ENCODE results near the gene RRP12.

Gene RRP12

DNA sequence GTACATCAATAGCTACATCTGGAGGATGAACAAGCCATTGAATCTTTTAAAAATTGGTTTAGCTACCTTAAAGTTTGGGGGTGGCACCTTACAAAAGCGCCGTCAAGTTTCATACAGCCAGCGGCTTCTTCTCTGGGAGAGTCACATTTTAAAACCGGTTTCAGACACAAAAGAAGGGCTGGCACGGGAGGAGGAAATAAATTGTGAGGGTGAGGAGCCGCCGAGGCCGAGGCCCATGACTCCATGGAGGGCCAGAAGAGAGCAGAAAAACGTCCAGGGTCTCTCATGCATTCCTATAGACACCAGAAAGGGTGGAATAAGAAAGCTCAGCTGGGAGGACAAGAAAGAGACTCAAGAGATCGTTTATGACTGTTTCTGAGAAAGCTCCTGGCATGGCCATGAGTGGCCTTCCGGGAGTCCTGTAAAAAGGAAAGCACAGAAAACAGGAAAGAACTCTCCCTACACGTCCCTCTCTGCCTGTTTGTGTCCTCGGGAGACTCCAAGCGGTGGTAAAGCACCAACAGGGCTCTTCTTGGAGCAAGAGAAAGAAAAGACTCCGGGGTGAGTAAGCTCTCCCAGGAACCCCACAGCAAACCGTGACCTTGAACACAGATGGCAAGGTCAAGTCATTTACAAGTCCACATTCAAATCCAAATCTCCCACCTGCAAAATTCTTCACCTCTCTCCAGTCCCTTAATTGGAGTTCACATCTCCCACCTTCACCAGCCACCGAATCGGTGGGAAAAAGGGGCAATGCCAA is 68.4 kb downstream of the RRP12 start:
- Histone ChIP-seq H2AFZ (ENCODE audit: low read depth) (peak overlapping the region; percentile 29), H3K4me1 (ENCODE audit: low read depth, poor library complexity, severe bottlenecking) (peaks cover 46% of the 10 kb centered on the region), H3K4me2 (peak overlapping the region; percentile 96), H3K4me3 (IDR thresholded peaks at IDR 0.05; ENCODE audit: insufficient read depth, low read depth, low read length) (no peak overlapping the region), H3K9ac (peak overlapping the region; percentile 92), H4K20me1 (ENCODE audit: insufficient read depth) (no peaks in the 10 kb centered on the region), H3K36me3 (ENCODE audit: insufficient read depth) (no peaks in the 10 kb centered on the region), H3K27ac (peak overlapping the region; percentile 92), H3K27me3 (ENCODE audit: insufficient read depth, low read depth) (no peaks in the 10 kb centered on the region; the same call in 1 of the 2 replicates), H3K79me2 (ENCODE audit: insufficient read depth, low read depth) (peaks cover 42% of the 10 kb centered on the region)
- TF ChIP-seq, protein P1, sequence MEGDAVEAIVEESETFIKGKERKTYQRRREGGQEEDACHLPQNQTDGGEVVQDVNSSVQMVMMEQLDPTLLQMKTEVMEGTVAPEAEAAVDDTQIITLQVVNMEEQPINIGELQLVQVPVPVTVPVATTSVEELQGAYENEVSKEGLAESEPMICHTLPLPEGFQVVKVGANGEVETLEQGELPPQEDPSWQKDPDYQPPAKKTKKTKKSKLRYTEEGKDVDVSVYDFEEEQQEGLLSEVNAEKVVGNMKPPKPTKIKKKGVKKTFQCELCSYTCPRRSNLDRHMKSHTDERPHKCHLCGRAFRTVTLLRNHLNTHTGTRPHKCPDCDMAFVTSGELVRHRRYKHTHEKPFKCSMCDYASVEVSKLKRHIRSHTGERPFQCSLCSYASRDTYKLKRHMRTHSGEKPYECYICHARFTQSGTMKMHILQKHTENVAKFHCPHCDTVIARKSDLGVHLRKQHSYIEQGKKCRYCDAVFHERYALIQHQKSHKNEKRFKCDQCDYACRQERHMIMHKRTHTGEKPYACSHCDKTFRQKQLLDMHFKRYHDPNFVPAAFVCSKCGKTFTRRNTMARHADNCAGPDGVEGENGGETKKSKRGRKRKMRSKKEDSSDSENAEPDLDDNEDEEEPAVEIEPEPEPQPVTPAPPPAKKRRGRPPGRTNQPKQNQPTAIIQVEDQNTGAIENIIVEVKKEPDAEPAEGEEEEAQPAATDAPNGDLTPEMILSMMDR (conservative IDR thresholded peaks at IDR 0.05; ENCODE audit: low read depth, low read length): peak; percentile 9; the same call in 1 of the 2 replicates

DNA sequence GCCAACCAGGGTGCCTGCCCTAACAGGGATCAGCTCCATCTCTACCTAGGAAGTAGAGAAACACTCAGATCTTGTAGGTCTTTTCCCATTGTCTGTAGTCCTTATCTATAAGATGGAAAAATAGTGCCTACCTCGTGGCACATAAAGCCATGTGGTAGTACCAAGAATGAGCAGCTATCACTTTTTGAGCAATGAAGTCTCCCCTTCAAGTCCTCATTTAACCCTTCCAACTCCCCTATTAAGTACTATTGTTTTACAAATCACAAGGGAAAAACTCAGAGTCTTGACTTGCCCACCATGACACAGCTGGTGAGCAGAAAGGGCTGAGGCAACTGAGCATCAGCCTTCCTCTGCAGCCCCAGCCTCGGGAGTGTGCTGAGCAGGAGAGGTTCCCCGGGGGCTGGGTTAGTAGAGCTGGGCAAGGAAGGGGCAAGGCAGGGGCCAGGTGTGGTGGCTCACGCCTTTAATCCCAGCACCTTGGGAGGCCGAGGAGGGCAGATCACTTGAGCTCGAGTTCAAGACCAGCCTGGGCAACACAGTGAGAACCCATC is 69.9 kb downstream of the RRP12 start:
- no peaks in the 10 kb centered on the region for H3K36me3 ChIP-seq (ENCODE audit: insufficient read depth)
- H3K4me1 ChIP-seq (ENCODE audit: low read depth, poor library complexity, severe bottlenecking): peaks cover 55% of the 10 kb centered on the region
- H3K4me2 ChIP-seq: peak overlapping the region; percentile 96; the same call in 1 of the 2 replicates
- no peak overlapping the region for H2AFZ ChIP-seq (ENCODE audit: low read depth)
- H3K27me3 ChIP-seq (ENCODE audit: insufficient read depth, low read depth): no peaks in the 10 kb centered on the region
- no peaks in the 10 kb centered on the region for H4K20me1 ChIP-seq (ENCODE audit: insufficient read depth)
- H3K27ac ChIP-seq: no peak overlapping the region
- H3K9ac ChIP-seq: no peak overlapping the region; the same call in 1 of the 2 replicates
- H3K79me2 ChIP-seq (ENCODE audit: insufficient read depth, low read depth): peaks cover 42% of the 10 kb centered on the region
- TF ChIP-seq, protein P1 (conservative IDR thresholded peaks at IDR 0.05; ENCODE audit: low read depth, low read length): no peak
- no peak overlapping the region for H3K4me3 ChIP-seq (IDR thresholded peaks at IDR 0.05; ENCODE audit: insufficient read depth, low read depth, low read length)

DNA sequence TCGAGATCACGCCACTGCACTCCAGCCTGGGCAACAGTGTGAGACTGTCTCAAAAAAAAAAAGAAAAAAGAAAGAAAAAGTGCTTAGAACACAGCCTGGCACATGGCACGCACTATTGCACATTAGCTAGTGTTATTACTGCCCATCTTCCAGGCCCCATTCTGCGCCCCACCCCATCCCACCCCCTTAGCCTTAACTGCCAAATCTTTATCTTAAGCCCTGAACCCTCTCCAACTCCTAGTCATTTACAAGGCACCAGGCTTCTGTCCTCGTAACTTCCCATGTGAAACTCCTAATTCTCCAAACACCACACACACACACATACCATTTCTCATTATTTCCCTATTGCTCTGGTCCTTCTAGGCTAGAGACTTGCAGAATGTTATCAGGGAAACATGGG is 71.4 kb downstream of the RRP12 start:
- no peak overlapping the region for H3K4me3 ChIP-seq (IDR thresholded peaks at IDR 0.05; ENCODE audit: insufficient read depth, low read depth, low read length)
- no peaks in the 10 kb centered on the region for H4K20me1 ChIP-seq (ENCODE audit: insufficient read depth)
- H3K27ac ChIP-seq: peak overlapping the region; percentile 51; the same call in 1 of the 2 replicates
- H3K27me3 ChIP-seq (ENCODE audit: insufficient read depth, low read depth): no peaks in the 10 kb centered on the region
- no peak overlapping the region for H3K9ac ChIP-seq
- no peaks in the 10 kb centered on the region for H3K36me3 ChIP-seq (ENCODE audit: insufficient read depth)
- peaks cover 55% of the 10 kb centered on the region for H3K4me1 ChIP-seq (ENCODE audit: low read depth, poor library complexity, severe bottlenecking)
- H2AFZ ChIP-seq (ENCODE audit: low read depth): no peak overlapping the region
- TF ChIP-seq, protein P1 (conservative IDR thresholded peaks at IDR 0.05; ENCODE audit: low read depth, low read length): no peak
- peaks cover 42% of the 10 kb centered on the region for H3K79me2 ChIP-seq (ENCODE audit: insufficient read depth, low read depth)
- H3K4me2 ChIP-seq: peak overlapping the region; percentile 72

DNA sequence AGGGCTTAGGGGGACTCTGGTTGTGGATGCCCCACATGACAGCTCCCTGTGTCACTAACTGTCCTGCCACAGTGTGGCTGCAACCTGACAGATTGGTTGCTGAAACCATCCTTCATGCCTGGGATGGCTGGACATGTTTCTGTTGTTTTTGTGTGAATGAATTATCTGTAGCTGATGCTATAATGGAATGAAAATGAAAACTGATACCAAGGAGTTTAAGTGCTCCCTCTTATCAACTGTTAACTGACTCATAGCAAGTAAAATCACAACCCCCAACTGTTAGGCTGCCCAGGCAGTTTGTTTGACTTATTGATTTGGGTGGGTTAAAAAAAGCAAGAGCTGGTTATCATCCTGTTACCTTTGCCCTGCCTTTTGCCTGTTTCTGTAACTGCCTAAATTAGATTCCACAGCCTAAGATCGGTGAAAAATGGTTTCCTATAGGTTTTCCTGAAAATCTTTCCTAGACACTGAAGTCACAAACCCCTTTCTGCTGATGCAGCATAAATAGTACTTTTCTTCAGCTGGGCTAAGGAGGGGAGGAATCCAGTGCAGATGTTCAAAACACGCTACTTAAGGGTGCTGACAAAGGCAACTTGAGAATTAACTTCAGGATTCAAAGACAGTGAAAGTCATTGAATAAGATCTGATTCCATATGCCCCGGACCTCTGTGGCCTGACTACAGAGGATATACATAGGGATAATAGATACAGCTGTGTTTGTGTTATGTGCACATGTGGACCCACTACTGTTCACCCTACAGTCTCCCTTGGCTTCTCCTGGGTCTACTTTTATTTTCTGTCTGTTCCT is 72.3 kb downstream of the RRP12 start:
- H3K4me1 ChIP-seq (ENCODE audit: low read depth, poor library complexity, severe bottlenecking): peaks cover 55% of the 10 kb centered on the region
- no peak overlapping the region for H3K4me3 ChIP-seq (IDR thresholded peaks at IDR 0.05; ENCODE audit: insufficient read depth, low read depth, low read length)
- no peak overlapping the region for H2AFZ ChIP-seq (ENCODE audit: low read depth)
- no peaks in the 10 kb centered on the region for H4K20me1 ChIP-seq (ENCODE audit: insufficient read depth)
- H3K27me3 ChIP-seq (ENCODE audit: insufficient read depth, low read depth): no peaks in the 10 kb centered on the region
- no peaks in the 10 kb centered on the region for H3K36me3 ChIP-seq (ENCODE audit: insufficient read depth)
- H3K4me2 ChIP-seq: peak overlapping the region; percentile 72
- TF ChIP-seq, protein P1 (conservative IDR thresholded peaks at IDR 0.05; ENCODE audit: low read depth, low read length): no peak
- H3K79me2 ChIP-seq (ENCODE audit: insufficient read depth, low read depth): peaks cover 40% of the 10 kb centered on the region
- no peak overlapping the region for H3K9ac ChIP-seq
- peak overlapping the region; percentile 51; the same call in 1 of the 2 replicates for H3K27ac ChIP-seq
